H1 (cell line): Measurements from ENCODE around the gene HMGN1. TPM values are rescaled to one million over a fixed set of nuclear protein-coding genes. Genes with fewer than 3 reads are reported as not detected.

ENCODE experiments used
- CTCF ChIA-PET: fragments of 300-600 bp; sonication (Branson Sonifier 250); formaldehyde crosslinking; loops from one replicate; lab custom pipeline; 2021; ENCODE audit not compliant: partially characterized antibody; lab: Charles Lee
- POLR2A ChIA-PET: fragments of 300-600 bp; sonication (Branson Sonifier 250); formaldehyde crosslinking; loops from one replicate; lab custom pipeline; 2021; ENCODE audit warnings: inconsistent platforms; ENCODE audit not compliant: partially characterized antibody; lab: Charles Lee
- DNase-seq, 2 experiments: peaks; one replicate each; pipeline versions ENCODE4 v3.0.0 to v3.0.0-alpha.2; 2010 to 2022; ENCODE audit warnings: low spot score in 2 of 2, low read depth in 1 of 2, mixed read lengths in 1 of 2
- FAIRE-seq: peaks from 2 replicates; lab custom pipeline; 2011; peaks lifted over from hg19 to GRCh38; lab: Jason Lieb, UNC
- H2AFZ ChIP-seq: 2 replicates; pipeline ENCODE4 v1.8.1; 2012; ENCODE audit warnings: low read length, inconsistent platforms
- H2AK5ac ChIP-seq: 2 replicates; pipeline ENCODE4 v1.6.1; 2013; ENCODE audit warnings: low read depth, low read length
- H2BK120ac ChIP-seq: replicated peaks from 2 replicates; pipeline ENCODE3; 2013; ENCODE audit warnings: low read depth, low read length, inconsistent platforms
- H2BK12ac ChIP-seq: 2 replicates; pipeline ENCODE4 v1.6.1; 2013; ENCODE audit warnings: low read depth, low read length
- H2BK15ac ChIP-seq: 2 replicates; pipeline ENCODE4 v1.6.1; 2013; ENCODE audit warnings: low read length
- H2BK20ac ChIP-seq: 2 replicates; pipeline ENCODE4 v1.6.1; 2013; ENCODE audit warnings: low read length
- H2BK5ac ChIP-seq: 2 replicates; pipeline ENCODE4 v1.6.1; 2013; ENCODE audit warnings: low read depth, low read length
- H3K14ac ChIP-seq: 2 replicates; pipeline ENCODE4 v1.6.1; 2013; ENCODE audit warnings: inconsistent platforms; ENCODE audit not compliant: insufficient read length
- H3K18ac ChIP-seq: 2 replicates; pipeline ENCODE4 v1.6.1; 2013; ENCODE audit warnings: low read length; ENCODE audit errors: extremely low read depth
- H3K23ac ChIP-seq: 2 replicates; pipeline ENCODE4 v1.6.1; 2013; ENCODE audit warnings: inconsistent platforms; ENCODE audit not compliant: insufficient read length
- H3K23me2 ChIP-seq: 2 replicates; pipeline ENCODE4 v1.6.1; 2013; ENCODE audit warnings: low read depth, low read length
- H3K27ac ChIP-seq: 2 replicates; pipeline ENCODE4 v1.6.1; 2011; ENCODE audit warnings: low read depth, low read length, inconsistent platforms
- H3K27me3 ChIP-seq, 4 experiments: replicated peaks in 1 of 4; 1 replicate in 1 of 4; 2 replicates in 3 of 4; pipeline versions ENCODE4 v1.6.1 to v1.8.1; 2011 to 2013; ENCODE audit warnings: low read length in 3 of 4, mild to moderate bottlenecking in 3 of 4, inconsistent platforms in 2 of 4, mixed read lengths in 2 of 4, moderate library complexity in 1 of 4; ENCODE audit not compliant: control insufficient read depth in 3 of 4, insufficient read depth in 3 of 4; ENCODE audit errors: extremely low read depth in 1 of 4
- H3K36me3 ChIP-seq, 4 experiments: 2 replicates each; pipeline versions ENCODE4 v1.6.1 to v1.8.1; 2011 to 2013; ENCODE audit warnings: mild to moderate bottlenecking in 4 of 4, low read length in 3 of 4, moderate library complexity in 2 of 4, control low read depth in 1 of 4, inconsistent platforms in 1 of 4; ENCODE audit not compliant: insufficient read depth in 4 of 4, control insufficient read depth in 2 of 4
- H3K4ac ChIP-seq: replicated peaks from 2 replicates; pipeline ENCODE3; 2013; ENCODE audit warnings: low read length, low read depth, mixed read lengths, inconsistent platforms; ENCODE audit not compliant: insufficient read length
- H3K4me1 ChIP-seq, 4 experiments: replicated peaks in 1 of 4; 1 replicate in 1 of 4; 2 replicates in 3 of 4; pipeline versions ENCODE4 v1.6.1 to v1.8.1; 2011 to 2013; ENCODE audit warnings: low read length in 3 of 4, inconsistent platforms in 2 of 4, mixed read lengths in 1 of 4; ENCODE audit not compliant: insufficient read depth in 4 of 4, control insufficient read depth in 3 of 4
- H3K4me2 ChIP-seq, 2 experiments: 2 replicates each; pipeline versions ENCODE4 v1.6.1 to v1.8.1; 2011 to 2013; ENCODE audit warnings: low read depth in 2 of 2, low read length in 2 of 2, control low read depth in 1 of 2, inconsistent platforms in 1 of 2, mild to moderate bottlenecking in 1 of 2; ENCODE audit not compliant: insufficient read depth in 1 of 2
- H3K4me3 ChIP-seq, 4 experiments: fragments of 200-600, 300-600 bp in 1 of 4; sonication (generic), shearing (Covaris generic), sonication (Bioruptor Twin) in 1 of 4; 2 replicates each; pipeline versions ENCODE4 v1.5.1 to v1.8.1; 2011 to 2016; ENCODE audit warnings: low read length in 4 of 4, low read depth in 3 of 4, control low read depth in 2 of 4, inconsistent platforms in 2 of 4, mild to moderate bottlenecking in 2 of 4, mixed read lengths in 1 of 4, moderate library complexity in 1 of 4; ENCODE audit not compliant: insufficient read depth in 2 of 4; ENCODE audit errors: extremely low read depth in 1 of 4
- H3K56ac ChIP-seq: replicated peaks from 2 replicates; pipeline ENCODE3; 2013; ENCODE audit warnings: low read depth, mild to moderate bottlenecking, mixed read lengths, low read length, inconsistent platforms; ENCODE audit not compliant: insufficient read length
- H3K79me1 ChIP-seq: 2 replicates; pipeline ENCODE4 v1.6.1; 2013; ENCODE audit warnings: low read depth, low read length, control low read depth
- H3K79me2 ChIP-seq, 2 experiments: 2 replicates each; pipeline versions ENCODE4 v1.6.1 to v1.8.1; 2012 to 2013; ENCODE audit warnings: low read length in 2 of 2, mild to moderate bottlenecking in 2 of 2, inconsistent platforms in 1 of 2; ENCODE audit not compliant: insufficient read depth in 2 of 2, control insufficient read depth in 1 of 2
- H3K9ac ChIP-seq, 4 experiments: replicated peaks in 1 of 4; 1 replicate in 1 of 4; 2 replicates in 3 of 4; pipeline versions ENCODE4 v1.6.1 to v1.8.1; 2011 to 2013; ENCODE audit warnings: low read depth in 3 of 4, low read length in 3 of 4, control low read depth in 2 of 4, mild to moderate bottlenecking in 2 of 4, moderate library complexity in 2 of 4, inconsistent platforms in 1 of 4; ENCODE audit errors: extremely low read depth in 1 of 4
- H3K9me3 ChIP-seq, 2 experiments: 2 replicates each; pipeline versions ENCODE4 v1.6.1 to v1.8.1; 2012 to 2013; ENCODE audit warnings: mild to moderate bottlenecking in 2 of 2, moderate library complexity in 2 of 2, control low read depth in 1 of 2, inconsistent platforms in 1 of 2, low read depth in 1 of 2, low read length in 1 of 2, mixed read lengths in 1 of 2; ENCODE audit not compliant: insufficient read depth in 2 of 2
- H4K20me1 ChIP-seq, 2 experiments: replicated peaks in 1 of 2; 2 replicates each; pipeline versions ENCODE3 to v1.8.1; 2011 to 2013; ENCODE audit warnings: inconsistent platforms in 2 of 2, low read length in 2 of 2, mild to moderate bottlenecking in 1 of 2; ENCODE audit not compliant: insufficient read depth in 2 of 2, control insufficient read depth in 1 of 2
- H4K5ac ChIP-seq: 2 replicates; pipeline ENCODE4 v1.6.1; 2013; ENCODE audit warnings: low read length, low read depth, mixed read lengths, inconsistent platforms; ENCODE audit not compliant: insufficient read length
- H4K8ac ChIP-seq: 2 replicates; pipeline ENCODE4 v1.8.0; 2013; ENCODE audit warnings: mild to moderate bottlenecking, moderate library complexity, low read length, inconsistent platforms; ENCODE audit not compliant: insufficient read depth; ENCODE audit errors: extremely low read depth
- H4K91ac ChIP-seq: replicated peaks from 2 replicates; pipeline ENCODE3; 2013; ENCODE audit warnings: low read length, mixed read lengths, inconsistent platforms; ENCODE audit not compliant: insufficient read length
- CHD1 ChIP-seq: IDR thresholded peaks from 2 replicates; pipeline ENCODE4 v1.6.1; 2012; ENCODE audit warnings: low read depth, low read length, improper control_type of control experiment
- KDM1A ChIP-seq: fragments of 200-600, 300-600 bp; sonication (generic); IDR thresholded peaks from 2 replicates; pipeline ENCODE4 v1.7.1; 2016; ENCODE audit warnings: mild to moderate bottlenecking, low read length, borderline replicate concordance
- KDM4A ChIP-seq: IDR thresholded peaks from one replicate; pipeline ENCODE4 v1.7.1; 2012; ENCODE audit warnings: low read depth, mild to moderate bottlenecking, moderate library complexity, low read length, inconsistent platforms; ENCODE audit not compliant: severe bottlenecking
- POLR2AphosphoS5 ChIP-seq: IDR thresholded peaks from 2 replicates; pipeline ENCODE4 v1.6.1; 2011; ENCODE audit warnings: low read depth, low read length
- POU5F1 ChIP-seq: IDR thresholded peaks from 2 replicates; pipeline ENCODE4 v1.6.1; 2011; ENCODE audit warnings: low read depth, mild to moderate bottlenecking, low read length, moderate library complexity
- SAP30 ChIP-seq: fragments of 300-600 bp; sonication (generic); IDR thresholded peaks from 2 replicates; pipeline ENCODE4 v1.7.1; 2012; ENCODE audit warnings: low read length, moderate library complexity, mild to moderate bottlenecking, inconsistent platforms; ENCODE audit not compliant: insufficient read depth, insufficient replicate concordance
- WGBS, 2 experiments: shearing (Covaris generic) in 1 of 2; methylation state at CpG; one replicate each; pipeline versions ENCODE4 v1.1.6 to v1.1.7; 2013 to 2015; ENCODE audit warnings: low lambda C conversion rate in 2 of 2, mixed read lengths in 2 of 2, inconsistent platforms in 1 of 2, low coverage in 1 of 2, missing lambda C conversion rate in 1 of 2; ENCODE audit not compliant: insufficient replicate concordance in 2 of 2, insufficient coverage in 1 of 2, insufficient read length in 1 of 2; ENCODE audit errors: extremely low coverage in 1 of 2, missing lambda C conversion rate in 1 of 2; 5-methylcytosine and 5-hydroxymethylcytosine counted together
- polyA plus RNA-seq, 7 experiments: library from polyadenylated mRNA; depleted of rRNA in 3 of 7; stranded (reverse) in 5 of 7; unstranded in 2 of 7; fragments of >200 nt in 5 of 7; fragments of 200-250 nt in 2 of 7; gene quantifications; 1 replicate in 5 of 7; 2 replicates in 1 of 7; 4 replicates in 1 of 7; pipeline versions ENCODE4 v1.2.1 to v1.2.3, GENCODE V29; 2011 to 2013; ENCODE audit warnings: missing spikeins in 2 of 7, mixed read lengths in 2 of 7
- total RNA-seq: library from RNA; stranded (reverse); fragmentation: NEBNext Ultra II Directional; extraction: Animal tissue kit (Norgen Biotek cat#: 25700); gene quantifications from 2 replicates; pipeline ENCODE4 v1.2.1, GENCODE V29; 2021

The HMGN1 gene
- total and polyA plus RNA-seq, 2 of the 8 experiments (the other 6 are each of a cell fraction or from before 2014, with no cell fraction given) = 279 to 505 TPM

DNA sequence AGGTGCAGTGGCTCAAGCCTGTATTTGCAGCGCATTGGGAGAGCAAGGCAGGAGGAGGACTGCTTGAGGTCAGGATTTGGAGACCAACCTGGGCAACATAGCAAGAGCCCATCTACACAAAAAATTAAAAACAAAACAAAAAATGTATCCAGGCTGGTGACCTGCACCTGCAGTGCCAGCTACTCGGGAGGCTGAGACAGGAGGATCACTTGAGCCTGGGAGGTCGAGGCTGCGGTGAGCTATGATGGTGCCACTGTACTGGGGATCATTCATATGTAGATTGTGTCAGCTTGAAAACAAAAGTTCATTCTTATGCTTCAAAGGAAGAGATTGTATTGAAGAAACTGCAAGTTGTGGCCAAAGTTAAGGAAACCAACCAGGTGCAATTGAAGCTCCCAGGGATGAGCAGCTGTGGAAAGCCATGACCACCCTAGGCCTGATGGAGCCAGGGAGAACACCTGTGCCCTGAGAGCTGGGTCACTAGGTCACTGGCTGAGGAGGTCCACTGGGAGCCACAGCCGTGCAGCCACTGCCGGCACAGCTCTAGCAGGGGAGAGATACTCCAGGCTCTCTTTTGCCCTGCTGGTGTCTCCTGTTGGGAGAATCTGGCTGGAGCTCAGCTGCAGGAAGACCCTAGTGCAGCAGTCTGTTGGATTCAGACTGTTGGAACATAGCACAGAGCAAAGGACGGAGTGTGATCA, 22.1 kb downstream of the HMGN1 start:
- Histone ChIP-seq H3K4me1 (peaks cover 0 to 2% (median under 1%) of the 10 kb centered on the region in 4 experiments; a peak in 2 of 7 replicates), H2AK5ac (no peak overlapping the region), H2AFZ (no peak overlapping the region), H4K20me1 (no peaks in the 10 kb centered on the region), H2BK20ac (no peak overlapping the region), H3K4me3 (no peak overlapping the region), H3K9ac (no peak overlapping the region), H2BK15ac (no peak overlapping the region), H4K8ac (no peak overlapping the region), H3K4ac (no peak overlapping the region), H2BK12ac (no peak overlapping the region), H3K23me2 (no peaks in the 10 kb centered on the region), H3K27ac (no peak overlapping the region), H4K91ac (no peak overlapping the region)
- 90% methylated on average over 7 of the region's 7 CpGs; no CpG with 5 or more reads in 1 of the 2 experiments for WGBS, 2 experiments
- CTCF ChIA-PET = interaction anchor here (0.8 to 1.9 kb wide), 4 partner anchors 10 to 61 kb away, joined by 3 to 5 read pairs (median 4); no protein-coding TSS in a partner anchor
- TF ChIP-seq POU5F1 (peak; percentile 8; the same call in 1 of the 2 replicates), KDM4A (no peak), KDM1A (peak; percentile 93), SAP30 (no peak), POLR2AphosphoS5 (no peak), CHD1 (no peak)
- TF ChIP-seq, all 59 proteins: peak for 2
- Histone ChIP-seq H3K36me3 (no peaks in the 10 kb centered on the region), H3K56ac (no peak overlapping the region), H3K9me3 (no peaks in the 10 kb centered on the region), H3K79me2 (no peaks in the 10 kb centered on the region), H3K23ac (no peak overlapping the region), H4K5ac (no peak overlapping the region), H3K27me3 (no peaks in the 10 kb centered on the region), H3K4me2 (no peak overlapping the region), H3K79me1 (no peaks in the 10 kb centered on the region), H2BK5ac (no peak overlapping the region), H2BK120ac (no peak overlapping the region), H3K14ac (no peak overlapping the region), H3K18ac (0 out of 2 replicates have a peak overlapping the region, but pooled peaks have one; percentile 29)
- POLR2A ChIA-PET = interaction anchor here (0.7 to 4.8 kb wide), 7 partner anchors 12 to 22 kb away, joined by 3 to 51 read pairs (median 8); partner anchors contain the start of genes BRWD1 and HMGN1
- no peak for DNase-seq
- FAIRE-seq = no peak
